ENCODE data around the gene ZNF723.

DNA sequence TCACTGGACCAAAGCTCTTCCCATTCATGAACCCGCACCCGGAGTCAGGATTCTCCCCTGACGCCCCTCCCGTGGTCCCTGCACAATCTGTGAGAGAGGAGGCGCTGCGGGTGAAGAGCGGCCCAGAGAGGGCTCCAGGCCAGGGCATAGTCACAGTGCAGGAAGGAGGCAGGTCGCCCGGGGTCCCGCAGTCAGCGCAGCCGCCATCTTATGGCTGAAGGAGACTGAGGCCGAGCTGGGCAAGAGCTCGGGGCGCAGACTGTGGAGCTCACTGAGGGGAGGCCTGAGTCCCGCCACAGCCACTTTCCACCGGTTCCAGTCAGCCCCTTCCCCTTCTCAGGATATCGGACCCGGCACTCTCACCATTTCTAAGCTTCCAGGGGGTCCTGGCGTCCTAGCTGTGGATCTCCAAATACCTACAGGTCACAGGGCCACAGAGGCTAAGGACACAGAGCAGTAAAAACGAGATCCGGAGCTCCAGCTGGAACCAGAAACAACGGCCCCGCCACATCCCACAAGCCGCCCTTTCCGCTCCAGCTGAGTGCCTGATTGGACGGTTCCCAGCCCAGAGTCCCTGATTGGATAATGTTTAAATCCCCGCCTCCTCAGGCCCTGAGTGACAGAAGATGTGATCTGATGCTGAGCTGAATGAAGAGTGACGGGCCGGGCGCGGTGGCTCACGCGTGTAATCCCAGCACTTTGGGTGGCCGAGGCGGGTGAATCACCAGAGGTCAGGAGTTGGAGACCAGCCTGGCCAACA lies 48.3 kb upstream of the ZNF723 start, which contains the start of gene ZNF99:
- TF ChIP-seq, protein P1, sequence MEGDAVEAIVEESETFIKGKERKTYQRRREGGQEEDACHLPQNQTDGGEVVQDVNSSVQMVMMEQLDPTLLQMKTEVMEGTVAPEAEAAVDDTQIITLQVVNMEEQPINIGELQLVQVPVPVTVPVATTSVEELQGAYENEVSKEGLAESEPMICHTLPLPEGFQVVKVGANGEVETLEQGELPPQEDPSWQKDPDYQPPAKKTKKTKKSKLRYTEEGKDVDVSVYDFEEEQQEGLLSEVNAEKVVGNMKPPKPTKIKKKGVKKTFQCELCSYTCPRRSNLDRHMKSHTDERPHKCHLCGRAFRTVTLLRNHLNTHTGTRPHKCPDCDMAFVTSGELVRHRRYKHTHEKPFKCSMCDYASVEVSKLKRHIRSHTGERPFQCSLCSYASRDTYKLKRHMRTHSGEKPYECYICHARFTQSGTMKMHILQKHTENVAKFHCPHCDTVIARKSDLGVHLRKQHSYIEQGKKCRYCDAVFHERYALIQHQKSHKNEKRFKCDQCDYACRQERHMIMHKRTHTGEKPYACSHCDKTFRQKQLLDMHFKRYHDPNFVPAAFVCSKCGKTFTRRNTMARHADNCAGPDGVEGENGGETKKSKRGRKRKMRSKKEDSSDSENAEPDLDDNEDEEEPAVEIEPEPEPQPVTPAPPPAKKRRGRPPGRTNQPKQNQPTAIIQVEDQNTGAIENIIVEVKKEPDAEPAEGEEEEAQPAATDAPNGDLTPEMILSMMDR (IDR thresholded peaks at IDR 0.05), result no peak
- no peak for TF ChIP-seq POLR2A (IDR thresholded peaks at IDR 0.05)

Data from lower leg skin (tissue), 3 donors.